Astrocyte (in vitro differentiated cells and primary cell): ENCODE results near the gene KRT73. TPM values are rescaled to one million over a fixed set of nuclear protein-coding genes. Genes with fewer than 3 reads are reported as not detected.

Experiments
- DNase-seq: peaks from one replicate; pipeline ENCODE4 v3.0.0-alpha.2; 2010; ENCODE audit warnings: low read depth
- FAIRE-seq: peaks from 2 replicates; lab custom pipeline; 2011; peaks lifted over from hg19 to GRCh38; lab: Jason Lieb, UNC
- H2AFZ ChIP-seq: 2 replicates; pipeline ENCODE4 v1.6.0; 2012; ENCODE audit warnings: low read depth, low read length, inconsistent platforms
- H3K27ac ChIP-seq: 2 replicates; pipeline ENCODE4 v1.5.1; 2011; ENCODE audit warnings: low read depth, low read length, inconsistent platforms
- H3K27me3 ChIP-seq: 2 replicates; pipeline ENCODE4 v1.6.0; 2011; ENCODE audit warnings: low read length, inconsistent platforms; ENCODE audit not compliant: insufficient read depth
- H3K36me3 ChIP-seq: 2 replicates; pipeline ENCODE4 v1.5.1; 2011; ENCODE audit warnings: low read length, inconsistent platforms; ENCODE audit not compliant: insufficient read depth
- H3K4me1 ChIP-seq: 2 replicates; pipeline ENCODE4 v1.5.1; 2011; ENCODE audit warnings: low read length, inconsistent platforms; ENCODE audit not compliant: insufficient read depth
- H3K4me2 ChIP-seq: 2 replicates; pipeline ENCODE4 v1.6.0; 2012; ENCODE audit warnings: low read length, inconsistent platforms
- H3K4me3 ChIP-seq: 2 replicates; pipeline ENCODE4 v1.5.1; 2011; ENCODE audit warnings: low read depth, mild to moderate bottlenecking, low read length, inconsistent platforms; ENCODE audit not compliant: insufficient read depth
- H3K79me2 ChIP-seq: 2 replicates; pipeline ENCODE4 v1.6.0; 2012; ENCODE audit warnings: mild to moderate bottlenecking, low read length, inconsistent platforms; ENCODE audit not compliant: insufficient read depth
- H3K9ac ChIP-seq: 2 replicates; pipeline ENCODE4 v1.6.0; 2012; ENCODE audit warnings: mild to moderate bottlenecking, low read length, inconsistent platforms
- H3K9me3 ChIP-seq: 2 replicates; pipeline ENCODE4 v1.5.1; 2012; ENCODE audit warnings: low read depth, mild to moderate bottlenecking, low read length, inconsistent platforms; ENCODE audit not compliant: insufficient read depth
- H4K20me1 ChIP-seq: 2 replicates; pipeline ENCODE4 v1.6.0; 2012; ENCODE audit warnings: low read length, inconsistent platforms; ENCODE audit not compliant: insufficient read depth
- H3K27ac Mint-ChIP-seq: one replicate; pipeline ENCODE4 v1.8.0; 2021; ENCODE audit warnings: mild to moderate bottlenecking, mixed read lengths; ENCODE audit not compliant: unreplicated experiment
- H3K27me3 Mint-ChIP-seq: one replicate; pipeline ENCODE4 v1.8.0; 2021; ENCODE audit warnings: low read depth, mixed read lengths; ENCODE audit not compliant: unreplicated experiment
- H3K36me3 Mint-ChIP-seq: one replicate; pipeline ENCODE4 v1.8.0; 2021; ENCODE audit warnings: low read depth, mixed read lengths; ENCODE audit not compliant: unreplicated experiment
- H3K4me1 Mint-ChIP-seq: one replicate; pipeline ENCODE4 v1.8.0; 2021; ENCODE audit warnings: low read depth, mixed read lengths; ENCODE audit not compliant: unreplicated experiment
- H3K4me3 Mint-ChIP-seq: one replicate; pipeline ENCODE4 v1.8.0; 2021; ENCODE audit warnings: mild to moderate bottlenecking, moderate library complexity, mixed read lengths; ENCODE audit not compliant: unreplicated experiment
- H3K9me3 Mint-ChIP-seq: one replicate; pipeline ENCODE4 v1.8.0; 2021; ENCODE audit warnings: mild to moderate bottlenecking, mixed read lengths; ENCODE audit not compliant: unreplicated experiment
- EZH2 ChIP-seq: IDR thresholded peaks from 2 replicates; pipeline ENCODE4 v1.6.1; 2012; ENCODE audit warnings: mild to moderate bottlenecking, low read length, inconsistent platforms; ENCODE audit not compliant: insufficient read depth
- total RNA-seq: library from RNA; stranded (reverse); gene quantifications from 2 replicates; pipeline ENCODE4 v1.2.1, GENCODE V29; 2021
- TF ChIP-seq, protein P1 (sequence below): IDR thresholded peaks from 2 replicates; pipeline ENCODE4 v1.5.1; 2011; ENCODE audit warnings: low read depth, mild to moderate bottlenecking, inconsistent platforms, low read length, moderate library complexity; ENCODE audit not compliant: insufficient read depth

Gene KRT73
- total RNA-seq, 1 donor from 2014 or later: not detected

DNA sequence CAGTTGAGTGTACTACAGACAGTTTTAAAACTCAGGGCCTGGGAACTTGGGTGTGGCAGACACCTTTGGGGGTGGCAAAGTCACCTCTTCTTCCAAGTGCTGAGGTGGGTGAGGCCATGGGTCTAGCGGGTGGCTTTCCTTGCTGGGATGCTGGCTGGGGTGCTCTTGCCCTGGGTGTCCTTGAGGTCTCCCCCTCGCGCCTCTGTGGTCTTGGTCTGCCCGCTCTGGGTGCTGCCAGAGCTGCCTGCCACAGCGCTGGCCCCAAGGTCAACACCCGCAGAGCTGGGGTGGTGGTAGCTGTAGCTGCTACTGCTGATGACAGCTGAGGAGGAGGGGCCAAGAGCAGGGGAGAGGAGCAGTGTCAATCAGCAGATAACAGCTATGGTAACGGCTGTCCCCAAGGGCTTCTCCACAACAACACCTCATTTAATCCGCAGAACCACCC, 51.5 kb downstream of the KRT73 start:
- H3K4me3 ChIP-seq: no peak overlapping the region
- no peak for TF ChIP-seq EZH2
- TF ChIP-seq, protein P1, sequence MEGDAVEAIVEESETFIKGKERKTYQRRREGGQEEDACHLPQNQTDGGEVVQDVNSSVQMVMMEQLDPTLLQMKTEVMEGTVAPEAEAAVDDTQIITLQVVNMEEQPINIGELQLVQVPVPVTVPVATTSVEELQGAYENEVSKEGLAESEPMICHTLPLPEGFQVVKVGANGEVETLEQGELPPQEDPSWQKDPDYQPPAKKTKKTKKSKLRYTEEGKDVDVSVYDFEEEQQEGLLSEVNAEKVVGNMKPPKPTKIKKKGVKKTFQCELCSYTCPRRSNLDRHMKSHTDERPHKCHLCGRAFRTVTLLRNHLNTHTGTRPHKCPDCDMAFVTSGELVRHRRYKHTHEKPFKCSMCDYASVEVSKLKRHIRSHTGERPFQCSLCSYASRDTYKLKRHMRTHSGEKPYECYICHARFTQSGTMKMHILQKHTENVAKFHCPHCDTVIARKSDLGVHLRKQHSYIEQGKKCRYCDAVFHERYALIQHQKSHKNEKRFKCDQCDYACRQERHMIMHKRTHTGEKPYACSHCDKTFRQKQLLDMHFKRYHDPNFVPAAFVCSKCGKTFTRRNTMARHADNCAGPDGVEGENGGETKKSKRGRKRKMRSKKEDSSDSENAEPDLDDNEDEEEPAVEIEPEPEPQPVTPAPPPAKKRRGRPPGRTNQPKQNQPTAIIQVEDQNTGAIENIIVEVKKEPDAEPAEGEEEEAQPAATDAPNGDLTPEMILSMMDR: no peak
- no peak overlapping the region for H3K27ac Mint-ChIP-seq
- no peak overlapping the region for H3K4me2 ChIP-seq
- H3K27me3 ChIP-seq: peaks cover 32% of the 10 kb centered on the region
- H3K9me3 ChIP-seq: no peaks in the 10 kb centered on the region
- H3K79me2 ChIP-seq: no peaks in the 10 kb centered on the region
- no peak overlapping the region for H3K9ac ChIP-seq
- H3K36me3 ChIP-seq: no peaks in the 10 kb centered on the region
- H2AFZ ChIP-seq: no peak overlapping the region
- H3K27me3 Mint-ChIP-seq: peaks cover 76% of the 10 kb centered on the region
- H3K9me3 Mint-ChIP-seq: no peaks in the 10 kb centered on the region
- H4K20me1 ChIP-seq: no peaks in the 10 kb centered on the region
- H3K4me1 Mint-ChIP-seq: no peaks in the 10 kb centered on the region
- no peaks in the 10 kb centered on the region for H3K36me3 Mint-ChIP-seq
- H3K4me1 ChIP-seq: no peaks in the 10 kb centered on the region
- FAIRE-seq (no peak), DNase-seq (no peak)
- no peak overlapping the region for H3K4me3 Mint-ChIP-seq
- H3K27ac ChIP-seq: no peak overlapping the region

DNA sequence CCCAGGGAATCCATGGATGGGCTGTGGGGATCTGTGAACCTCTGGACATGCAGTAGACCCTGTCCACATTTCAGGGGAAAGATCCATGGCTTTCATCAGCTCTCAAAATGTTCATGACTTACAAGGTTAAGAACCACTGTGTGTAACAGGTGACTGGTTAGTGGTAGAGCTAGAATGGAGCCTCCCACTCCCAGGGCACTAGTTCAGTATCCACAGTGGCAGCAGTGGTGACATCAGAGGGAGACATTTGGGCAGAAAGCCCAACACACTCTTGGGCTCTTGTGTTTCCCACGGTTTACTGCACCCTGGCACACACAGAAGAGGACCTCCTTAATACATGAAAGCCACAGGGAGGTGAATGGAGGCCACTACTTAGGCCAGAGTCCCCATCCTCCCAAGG, 53.8 kb downstream of the KRT73 start:
- FAIRE-seq: no peak
- Mint-ChIP-seq H3K4me1 (no peaks in the 10 kb centered on the region), H3K4me3 (no peak overlapping the region), H3K27ac (no peak overlapping the region), H3K36me3 (no peaks in the 10 kb centered on the region), H3K9me3 (peaks cover 3% of the 10 kb centered on the region), H3K27me3 (peaks cover 72% of the 10 kb centered on the region)
- no peaks in the 10 kb centered on the region for H3K79me2 ChIP-seq
- no peaks in the 10 kb centered on the region for H4K20me1 ChIP-seq
- no peaks in the 10 kb centered on the region for H3K4me1 ChIP-seq
- peaks cover 39% of the 10 kb centered on the region for H3K27me3 ChIP-seq
- H3K4me2 ChIP-seq: no peak overlapping the region
- no peak overlapping the region for H3K4me3 ChIP-seq
- no peak for TF ChIP-seq EZH2
- TF ChIP-seq, protein P1: no peak
- H3K9me3 ChIP-seq: no peaks in the 10 kb centered on the region
- no peak overlapping the region for H3K9ac ChIP-seq
- H3K36me3 ChIP-seq: no peaks in the 10 kb centered on the region
- no peak overlapping the region for H3K27ac ChIP-seq
- no peak for DNase-seq
- no peak overlapping the region for H2AFZ ChIP-seq

DNA sequence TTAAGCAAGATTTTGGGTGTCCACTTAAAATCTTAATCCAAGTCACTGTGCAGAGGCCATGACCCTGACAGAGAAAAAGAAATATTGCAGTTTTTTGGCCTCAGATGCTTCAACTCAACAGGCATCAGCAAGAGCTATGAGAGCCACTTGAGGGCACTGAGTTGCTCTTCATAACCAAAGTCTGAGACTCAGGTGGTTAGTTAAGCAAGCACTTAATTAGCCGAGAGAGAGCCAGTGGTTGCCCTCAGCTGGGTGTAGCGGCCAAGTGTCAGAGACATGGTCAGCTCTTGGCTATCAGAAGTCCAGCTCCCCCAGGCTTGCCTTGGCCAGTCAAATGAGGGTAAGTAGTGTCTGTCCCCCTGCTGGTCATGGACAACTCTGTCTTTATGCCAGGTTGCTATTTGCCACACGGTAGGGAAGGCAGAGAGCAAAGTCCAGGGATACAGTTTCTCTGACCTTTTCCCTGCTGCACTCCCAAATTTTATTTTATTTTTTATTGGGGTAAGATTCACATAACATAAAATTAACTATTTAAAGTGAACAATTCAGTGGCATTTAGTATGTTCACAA, 56.4 kb downstream of the KRT73 start:
- TF ChIP-seq, protein P1: peak; percentile 8
- TF ChIP-seq EZH2: no peak
- no peaks in the 10 kb centered on the region for H3K36me3 Mint-ChIP-seq
- no peaks in the 10 kb centered on the region for H4K20me1 ChIP-seq
- no peak overlapping the region for H3K4me3 ChIP-seq
- H3K27ac ChIP-seq: no peak overlapping the region
- H3K27me3 Mint-ChIP-seq: peaks cover 76% of the 10 kb centered on the region
- no peaks in the 10 kb centered on the region for H3K4me1 Mint-ChIP-seq
- peaks cover 33% of the 10 kb centered on the region for H3K27me3 ChIP-seq
- no peak overlapping the region for H3K9ac ChIP-seq
- no peak for FAIRE-seq
- no peak overlapping the region for H3K27ac Mint-ChIP-seq
- peaks cover 3% of the 10 kb centered on the region for H3K9me3 Mint-ChIP-seq
- H3K79me2 ChIP-seq: no peaks in the 10 kb centered on the region
- DNase-seq: no peak
- H3K36me3 ChIP-seq: no peaks in the 10 kb centered on the region
- H2AFZ ChIP-seq: no peak overlapping the region
- H3K4me3 Mint-ChIP-seq: no peak overlapping the region
- H3K4me1 ChIP-seq: no peaks in the 10 kb centered on the region
- H3K4me2 ChIP-seq: no peak overlapping the region
- H3K9me3 ChIP-seq: no peaks in the 10 kb centered on the region
